Effector memory CD8-positive, alpha-beta T cell (primary cell): ENCODE results near the gene KIAA0825.

Experiments used
- ATAC-seq: fragments of 150-1000 bp; cut with Tn5 transposase; replicated peaks from 2 replicates; pipeline ENCODE4 v1.10.0; 2021; ENCODE audit warnings: mild to moderate bottlenecking, moderate library complexity
- DNase-seq, 3 experiments: peaks; one replicate each; pipeline ENCODE4 v3.0.0; 2021
- H3K27ac Mint-ChIP-seq, 2 donors: one replicate each; pipeline ENCODE4 v1.8.0; 2022; ENCODE audit warnings: mild to moderate bottlenecking in 2 of 2, mixed read lengths in 2 of 2, moderate library complexity in 2 of 2
- H3K27me3 Mint-ChIP-seq, 2 donors: one replicate each; pipeline ENCODE4 v1.8.0; 2022; ENCODE audit warnings: mixed read lengths in 2 of 2
- H3K36me3 Mint-ChIP-seq: one replicate; pipeline ENCODE4 v1.8.0; 2022; ENCODE audit warnings: mild to moderate bottlenecking, moderate library complexity, mixed read lengths; ENCODE audit not compliant: insufficient read depth
- H3K4me1 Mint-ChIP-seq, 2 donors: one replicate each; pipeline ENCODE4 v1.8.0; 2022; ENCODE audit warnings: low read depth in 2 of 2, mixed read lengths in 2 of 2
- H3K4me3 Mint-ChIP-seq, 2 donors: one replicate each; pipeline ENCODE4 v1.8.0; 2022; ENCODE audit warnings: mild to moderate bottlenecking in 2 of 2, mixed read lengths in 2 of 2, moderate library complexity in 2 of 2
- H3K9me3 Mint-ChIP-seq, 2 donors: one replicate each; pipeline ENCODE4 v1.8.0; 2022; ENCODE audit warnings: mixed read lengths in 2 of 2

KIAA0825 gene

DNA sequence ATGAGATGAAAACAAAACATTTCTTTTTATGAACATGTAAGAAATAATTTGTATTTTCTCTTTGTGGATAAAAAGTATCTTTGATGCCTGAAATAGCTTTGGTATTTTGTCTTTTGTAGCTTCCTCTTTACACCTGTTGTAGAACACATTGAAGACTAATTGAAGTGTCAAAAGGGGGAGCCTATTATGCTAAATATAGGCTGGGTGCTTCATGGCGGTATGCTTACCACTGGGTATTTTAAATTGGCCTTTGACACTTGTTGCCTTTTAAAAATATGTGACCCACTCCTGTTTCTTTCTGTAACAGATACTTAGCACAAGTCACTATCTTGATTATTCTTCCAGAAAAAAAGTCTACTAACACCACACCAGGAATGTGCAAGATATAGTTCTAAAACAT, 226.4 kb downstream of the KIAA0825 start:
- Mint-ChIP-seq H3K9me3 (no peaks in the 10 kb centered on the region), H3K4me3 (no peak overlapping the region), H3K27ac (no peak overlapping the region), H3K4me1 (peaks cover 6 to 7% of the 10 kb centered on the region in 2 donors), H3K36me3 (no peaks in the 10 kb centered on the region), H3K27me3 (no peaks in the 10 kb centered on the region)
- ATAC-seq (no peak), DNase-seq (no peak)

DNA sequence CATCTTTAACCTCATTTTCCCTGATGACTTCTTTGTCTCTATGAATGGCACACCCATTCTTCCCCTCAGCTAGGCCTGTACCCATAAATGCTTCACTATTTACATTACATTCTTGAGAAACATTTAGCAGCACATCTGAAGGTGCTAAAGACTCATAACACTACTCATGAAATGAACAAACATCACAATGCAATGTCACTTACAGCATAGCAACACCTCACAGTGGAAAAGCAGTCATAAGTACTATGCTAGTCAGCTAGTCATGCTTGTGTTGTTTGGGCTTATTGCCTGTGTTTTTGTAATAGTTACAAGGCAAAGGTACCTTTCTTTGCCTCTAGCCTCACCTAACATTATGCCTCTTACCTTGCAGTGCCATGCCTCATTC, 228.9 kb downstream of the KIAA0825 start:
- Mint-ChIP-seq H3K36me3 (no peaks in the 10 kb centered on the region), H3K4me1 (peaks cover 6 to 7% of the 10 kb centered on the region in 2 donors), H3K27ac (no peak overlapping the region), H3K27me3 (no peaks in the 10 kb centered on the region), H3K9me3 (no peaks in the 10 kb centered on the region), H3K4me3 (no peak overlapping the region)
- no peak for ATAC-seq
- no peak for DNase-seq

DNA sequence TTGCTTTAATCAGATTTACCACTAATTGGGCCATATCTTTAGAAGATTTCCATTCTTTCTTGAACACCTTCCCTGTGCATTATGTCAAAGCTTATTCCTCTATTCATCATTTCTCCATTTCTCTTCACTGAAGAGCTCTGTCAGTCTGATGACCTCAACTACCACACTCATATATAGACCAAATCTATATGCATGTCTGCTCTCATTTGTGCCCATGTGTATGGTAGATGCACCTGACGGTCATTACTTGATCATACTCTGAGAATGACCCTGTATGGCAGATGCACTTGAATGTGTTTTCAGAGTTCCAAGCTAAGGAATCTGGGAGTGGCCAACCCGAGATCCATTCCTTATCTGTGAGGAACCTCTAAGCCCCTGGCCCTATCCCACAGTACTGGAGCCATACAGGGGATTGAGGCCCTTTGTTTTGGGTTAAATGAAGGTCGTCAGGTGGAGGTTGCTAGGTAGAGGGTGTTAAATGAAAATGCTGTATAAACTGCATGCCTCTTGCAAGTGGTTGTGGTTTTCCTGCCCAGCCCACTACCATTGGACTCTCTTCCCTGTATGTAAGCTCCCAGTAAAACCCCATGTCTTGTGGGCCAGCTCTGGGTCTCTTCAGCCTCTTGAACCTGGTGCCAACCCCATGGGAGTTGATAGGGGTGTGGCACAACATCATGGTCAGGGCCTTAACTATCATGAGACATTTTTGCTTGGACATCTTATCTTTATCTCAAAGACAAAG, 229.5 kb downstream of the KIAA0825 start:
- no peaks in the 10 kb centered on the region for H3K9me3 Mint-ChIP-seq
- peaks cover 6 to 7% of the 10 kb centered on the region in 2 donors for H3K4me1 Mint-ChIP-seq
- no peak overlapping the region for H3K27ac Mint-ChIP-seq
- H3K4me3 Mint-ChIP-seq, result no peak overlapping the region
- no peak for DNase-seq
- no peaks in the 10 kb centered on the region for H3K27me3 Mint-ChIP-seq
- no peaks in the 10 kb centered on the region for H3K36me3 Mint-ChIP-seq
- ATAC-seq, result no peak

DNA sequence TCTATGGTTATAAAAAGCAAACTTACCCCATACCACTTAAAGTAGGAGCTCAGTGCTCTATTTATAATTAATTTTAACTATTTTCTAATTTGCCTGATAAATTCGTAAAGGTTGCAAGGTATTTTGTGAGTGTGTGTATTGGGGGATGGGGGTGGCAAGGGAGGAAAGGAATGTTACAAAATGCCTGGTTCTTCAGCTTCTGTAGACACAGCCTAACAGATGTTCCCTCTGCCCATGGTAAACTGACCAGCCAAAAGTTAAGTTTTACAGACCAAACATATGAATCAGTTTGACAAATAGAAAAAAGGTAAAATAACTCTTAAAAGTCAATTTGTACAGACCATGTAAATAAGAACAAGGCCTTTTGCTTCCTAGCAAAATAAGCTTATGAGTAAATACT, 232.6 kb downstream of the KIAA0825 start:
- Mint-ChIP-seq H3K27ac (no peak overlapping the region), H3K4me3 (no peak overlapping the region), H3K36me3 (no peaks in the 10 kb centered on the region), H3K27me3 (no peaks in the 10 kb centered on the region), H3K4me1 (peaks cover 6 to 7% of the 10 kb centered on the region in 2 donors), H3K9me3 (no peaks in the 10 kb centered on the region)
- DNase-seq, result no peak
- no peak for ATAC-seq

DNA sequence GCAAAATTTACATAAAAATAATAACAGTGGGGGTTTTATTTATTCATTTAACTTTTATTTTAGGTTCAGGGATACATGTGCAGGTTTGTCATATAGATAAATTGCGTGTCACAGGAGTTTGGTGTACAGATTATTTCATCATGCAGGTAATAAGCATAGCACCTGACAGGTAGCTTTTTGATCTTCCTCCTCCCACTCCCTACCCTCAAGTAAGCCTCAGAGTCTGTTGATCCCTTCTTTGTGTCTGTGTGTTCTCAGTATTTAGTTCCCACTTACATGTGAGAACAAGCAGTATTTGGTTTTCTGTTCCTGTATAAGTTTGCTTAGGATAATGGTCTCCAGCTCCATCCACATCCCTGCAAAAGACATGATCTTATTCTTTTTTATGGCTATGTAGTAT, 240.3 kb downstream of the KIAA0825 start:
- Mint-ChIP-seq H3K4me1 (no peaks in the 10 kb centered on the region), H3K9me3 (no peaks in the 10 kb centered on the region), H3K36me3 (no peaks in the 10 kb centered on the region), H3K27ac (no peak overlapping the region), H3K4me3 (no peak overlapping the region), H3K27me3 (no peaks in the 10 kb centered on the region)
- ATAC-seq (no peak), DNase-seq (no peak)

DNA sequence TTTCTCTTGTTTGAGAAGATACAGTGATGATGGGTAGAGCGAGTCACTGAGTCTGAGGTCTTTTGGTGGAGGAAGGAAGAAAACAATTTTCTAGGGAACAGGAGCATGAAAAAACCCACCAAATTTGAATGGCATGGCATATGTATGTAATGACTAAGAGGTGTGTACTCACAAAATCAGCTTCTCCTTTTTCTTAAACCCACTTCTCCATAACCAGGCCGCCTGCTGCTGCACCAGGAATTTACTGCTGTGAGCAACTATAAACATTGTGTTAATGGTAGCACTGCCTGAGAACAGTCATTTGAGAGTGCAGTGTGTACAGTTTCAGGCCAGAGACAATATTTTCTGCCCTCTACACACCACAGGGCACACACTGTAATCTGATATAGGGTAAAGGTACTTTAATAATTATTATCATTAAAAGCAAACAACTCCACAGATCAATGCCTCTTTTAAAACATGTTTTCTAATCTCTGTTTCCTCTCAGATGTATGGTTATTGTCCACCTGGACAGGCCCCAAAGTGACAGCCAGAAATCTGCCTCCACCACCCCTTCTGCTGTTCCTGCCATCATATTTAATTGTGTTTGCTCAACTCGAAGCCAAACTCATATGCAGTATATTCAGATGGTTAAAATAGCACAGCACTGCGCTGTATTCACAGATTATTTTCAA, 241.6 kb downstream of the KIAA0825 start:
- Mint-ChIP-seq H3K4me1 (no peaks in the 10 kb centered on the region), H3K27ac (no peak overlapping the region), H3K4me3 (no peak overlapping the region), H3K27me3 (no peaks in the 10 kb centered on the region), H3K9me3 (no peaks in the 10 kb centered on the region), H3K36me3 (no peaks in the 10 kb centered on the region)
- ATAC-seq (no peak), DNase-seq (no peak)

DNA sequence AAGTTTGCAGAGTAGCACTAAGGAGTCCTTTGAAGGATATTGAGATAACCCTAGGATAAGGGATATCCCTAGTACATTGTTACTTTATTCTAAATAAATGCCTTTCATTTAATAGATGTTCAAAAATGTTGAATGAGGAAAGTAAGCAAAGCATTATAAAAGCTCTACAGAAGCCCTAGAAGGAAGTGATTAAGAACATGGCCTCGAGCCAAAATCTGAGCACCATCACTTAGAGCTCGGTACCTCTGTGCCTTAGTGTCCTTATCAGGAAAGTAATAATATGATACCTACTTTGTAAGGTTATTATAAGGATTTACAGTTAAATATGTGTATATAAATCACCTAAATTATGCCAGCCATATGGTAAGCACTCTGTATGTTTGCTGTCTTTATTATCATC, 242.6 kb downstream of the KIAA0825 start:
- no peak overlapping the region for H3K4me3 Mint-ChIP-seq
- no peaks in the 10 kb centered on the region for H3K9me3 Mint-ChIP-seq
- H3K27ac Mint-ChIP-seq, result no peak overlapping the region
- DNase-seq (no peak), ATAC-seq (no peak)
- no peaks in the 10 kb centered on the region for H3K36me3 Mint-ChIP-seq
- no peaks in the 10 kb centered on the region for H3K4me1 Mint-ChIP-seq
- no peaks in the 10 kb centered on the region for H3K27me3 Mint-ChIP-seq

DNA sequence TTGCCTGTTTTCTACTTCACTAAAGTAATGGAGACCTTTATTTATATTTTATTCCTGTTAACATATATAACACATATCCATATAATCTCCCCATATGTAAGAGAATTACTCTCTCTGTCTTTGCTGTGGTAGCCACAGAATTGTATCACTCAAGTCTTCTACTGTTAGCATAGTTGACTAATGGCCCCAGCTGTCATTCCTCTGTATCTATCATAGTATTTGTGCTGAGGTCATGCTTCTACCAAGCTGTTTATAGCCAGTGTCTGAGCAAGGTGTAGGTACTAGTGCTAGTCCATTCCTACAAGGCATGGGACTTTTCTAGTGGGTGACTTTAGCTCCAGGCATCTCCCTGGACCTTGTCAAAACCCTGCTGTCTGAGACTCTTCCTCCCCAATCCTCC, 244.1 kb downstream of the KIAA0825 start:
- no peaks in the 10 kb centered on the region for H3K36me3 Mint-ChIP-seq
- no peaks in the 10 kb centered on the region for H3K4me1 Mint-ChIP-seq
- H3K27me3 Mint-ChIP-seq, result no peaks in the 10 kb centered on the region
- ATAC-seq, result no peak
- no peak overlapping the region for H3K27ac Mint-ChIP-seq
- H3K9me3 Mint-ChIP-seq, result no peaks in the 10 kb centered on the region
- no peak overlapping the region for H3K4me3 Mint-ChIP-seq
- no peak for DNase-seq

DNA sequence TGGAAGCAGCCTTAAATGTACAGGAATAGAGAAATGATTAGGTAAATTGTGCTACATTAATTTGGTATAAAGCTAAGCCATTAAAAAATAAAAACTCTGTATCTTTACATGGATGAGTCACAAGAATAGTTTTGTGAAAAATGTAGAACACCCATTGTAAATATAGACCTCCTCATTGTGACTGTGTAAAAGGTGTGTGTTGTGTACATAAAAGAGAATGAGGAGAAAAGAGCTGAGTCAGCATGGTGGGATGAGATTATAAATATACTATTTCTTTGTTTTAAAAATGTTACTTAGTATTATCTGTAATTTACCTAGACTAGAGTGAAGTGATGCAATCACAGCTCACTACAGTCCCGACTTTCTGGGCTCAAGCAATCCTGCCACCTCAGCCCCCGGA, 250.5 kb downstream of the KIAA0825 start:
- no peak for DNase-seq
- Mint-ChIP-seq H3K9me3 (no peaks in the 10 kb centered on the region), H3K4me1 (no peaks in the 10 kb centered on the region), H3K27ac (no peak overlapping the region), H3K27me3 (no peaks in the 10 kb centered on the region), H3K4me3 (no peak overlapping the region), H3K36me3 (no peaks in the 10 kb centered on the region)
- no peak for ATAC-seq

DNA sequence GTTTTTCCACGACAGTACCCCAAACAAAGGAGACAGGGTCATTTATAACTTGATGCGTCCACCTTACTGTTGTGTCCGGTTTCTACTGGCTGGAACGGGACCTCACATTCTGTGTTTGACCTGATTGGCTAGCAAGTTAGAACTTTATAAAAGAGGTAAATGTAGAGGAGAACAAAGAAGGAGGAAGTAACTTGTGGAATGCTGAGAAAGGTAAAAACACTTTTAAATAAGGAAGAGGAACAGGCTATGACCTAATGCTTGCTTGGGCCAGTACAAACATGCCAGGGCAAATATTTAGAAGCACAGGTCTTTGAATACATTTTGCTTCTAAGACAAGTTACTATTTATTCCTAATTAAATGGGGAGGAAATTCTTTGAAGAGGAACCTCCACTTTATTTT, 251.6 kb downstream of the KIAA0825 start:
- Mint-ChIP-seq H3K4me3 (no peak overlapping the region), H3K36me3 (no peaks in the 10 kb centered on the region), H3K4me1 (no peaks in the 10 kb centered on the region), H3K27ac (no peak overlapping the region), H3K9me3 (no peaks in the 10 kb centered on the region), H3K27me3 (no peaks in the 10 kb centered on the region)
- ATAC-seq (no peak), DNase-seq (no peak)

DNA sequence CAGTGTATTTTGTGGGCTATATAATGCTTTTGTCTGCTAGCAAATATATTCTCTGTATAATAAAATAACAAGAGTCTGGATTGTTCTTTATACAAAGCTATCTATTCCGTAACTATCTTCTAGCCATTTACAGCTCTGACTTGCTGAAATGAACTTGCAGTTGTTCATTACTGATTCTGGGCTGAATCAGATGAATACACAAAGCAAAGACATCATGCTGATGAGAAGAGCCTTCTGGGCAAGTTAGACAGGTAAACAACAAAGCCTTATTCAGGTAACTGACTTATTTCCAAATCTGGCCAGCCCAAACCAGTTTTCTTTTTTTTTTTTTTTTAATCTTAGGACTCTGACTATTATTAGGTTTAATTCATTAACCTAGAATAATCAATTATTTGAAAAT, 255.5 kb downstream of the KIAA0825 start:
- no peaks in the 10 kb centered on the region for H3K27me3 Mint-ChIP-seq
- no peak overlapping the region for H3K27ac Mint-ChIP-seq
- no peaks in the 10 kb centered on the region for H3K4me1 Mint-ChIP-seq
- H3K9me3 Mint-ChIP-seq, result no peaks in the 10 kb centered on the region
- no peak for ATAC-seq
- H3K36me3 Mint-ChIP-seq, result no peaks in the 10 kb centered on the region
- H3K4me3 Mint-ChIP-seq, result no peak overlapping the region
- no peak for DNase-seq

DNA sequence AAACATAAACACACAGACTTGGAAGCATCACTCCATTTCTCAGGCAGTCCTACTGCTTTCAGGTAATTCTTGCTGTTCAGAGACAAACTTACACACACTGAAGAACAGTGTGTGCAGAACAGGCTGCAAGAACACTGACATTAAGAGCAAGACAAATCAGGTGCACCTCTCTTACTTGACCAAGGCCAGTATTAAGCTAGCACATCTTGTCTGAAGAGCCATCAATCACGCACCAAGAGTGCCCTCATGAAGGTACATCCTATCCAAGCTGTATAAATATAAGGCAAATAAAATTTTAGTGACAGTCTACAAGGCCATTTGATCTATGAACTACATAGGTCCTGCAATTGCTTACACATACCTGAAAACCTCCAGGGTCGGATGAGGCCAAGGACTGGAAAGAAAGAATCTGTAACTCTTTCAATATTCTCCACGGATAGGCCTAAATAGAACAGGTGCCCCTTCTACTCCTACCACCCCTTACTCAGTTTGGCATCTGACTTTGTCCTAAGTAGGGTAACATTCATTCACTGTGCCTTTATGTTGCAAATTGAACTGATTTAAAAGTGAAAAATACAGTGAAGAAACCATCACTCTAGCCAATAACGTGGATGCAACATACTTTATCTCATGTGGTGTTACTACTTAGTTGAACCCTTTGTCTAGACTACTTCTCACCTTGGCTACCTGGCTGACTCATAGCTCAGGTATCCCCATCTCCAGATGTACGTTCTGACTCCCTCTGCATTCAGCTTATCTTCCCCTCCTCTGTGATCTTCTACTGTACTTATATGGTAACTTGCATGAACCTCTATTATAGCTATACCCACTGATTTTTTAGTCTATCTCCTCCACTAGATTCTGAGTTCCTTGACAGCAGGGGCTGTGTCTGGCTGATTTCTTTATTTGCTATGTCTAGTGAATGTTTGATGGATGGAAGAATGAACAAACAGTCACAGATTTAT, 256.3 kb downstream of the KIAA0825 start:
- Mint-ChIP-seq H3K4me3 (no peak overlapping the region), H3K9me3 (no peaks in the 10 kb centered on the region), H3K27me3 (no peaks in the 10 kb centered on the region), H3K36me3 (no peaks in the 10 kb centered on the region), H3K27ac (no peak overlapping the region), H3K4me1 (no peaks in the 10 kb centered on the region)
- no peak for DNase-seq
- ATAC-seq, result no peak

DNA sequence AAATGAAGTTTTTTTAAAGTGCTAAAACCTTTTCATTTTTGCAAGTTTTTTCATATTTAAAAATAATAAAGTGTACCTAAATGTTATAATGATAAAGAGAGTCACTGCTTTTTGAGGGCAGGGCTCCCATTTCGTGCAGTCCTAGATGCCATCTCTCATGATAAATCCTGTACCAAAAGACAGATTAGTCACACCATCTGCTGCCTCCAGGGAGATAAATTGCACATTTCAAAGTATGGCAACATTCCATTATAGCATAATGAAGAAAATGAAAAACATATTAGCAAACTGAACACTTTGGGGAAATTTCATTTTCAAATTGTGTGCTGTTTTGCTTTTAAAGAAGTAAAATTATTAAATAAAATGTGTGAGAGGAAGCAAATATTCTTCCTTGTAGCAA, 257.2 kb downstream of the KIAA0825 start:
- Mint-ChIP-seq H3K4me1 (no peaks in the 10 kb centered on the region), H3K9me3 (no peaks in the 10 kb centered on the region), H3K27ac (no peak overlapping the region), H3K36me3 (no peaks in the 10 kb centered on the region), H3K4me3 (no peak overlapping the region), H3K27me3 (no peaks in the 10 kb centered on the region)
- no peak for ATAC-seq
- no peak for DNase-seq
